ENCODE measurements around the gene TBX19.

DNA sequence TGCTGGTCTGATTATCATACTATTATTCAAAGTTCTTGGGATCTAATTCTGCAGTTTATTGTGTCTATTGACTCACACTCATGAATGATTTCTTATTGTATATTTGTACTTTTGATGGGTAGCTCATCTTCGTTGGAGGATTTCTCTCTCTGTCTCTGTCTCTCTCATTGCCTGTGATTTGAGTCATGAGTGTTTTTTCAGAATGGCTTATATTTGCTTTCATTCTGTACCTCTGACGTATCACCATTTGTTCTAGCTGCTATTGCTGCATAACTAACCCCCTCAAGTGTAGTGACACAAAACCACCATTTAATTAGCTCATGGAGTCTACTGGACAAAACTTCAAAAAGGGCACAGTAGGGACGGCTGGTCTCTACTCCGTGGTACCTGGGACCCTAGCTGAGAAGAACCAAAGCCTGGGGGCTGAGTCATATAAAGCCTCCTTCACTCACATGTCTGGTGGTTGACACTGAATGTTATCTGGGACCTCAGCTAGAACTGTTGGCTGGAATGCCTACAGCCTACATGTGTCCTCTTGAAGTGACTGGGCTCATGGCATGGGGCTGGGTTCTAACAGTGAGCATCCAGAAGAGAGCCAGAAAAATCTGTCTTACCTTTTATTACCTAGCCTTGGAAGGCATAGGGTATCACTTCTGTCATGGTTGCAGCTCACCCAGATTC, 44.2 kb downstream of the TBX19 start:
- no peak for TF ChIP-seq CHD2 (IDR thresholded peaks at IDR 0.05; ENCODE audit: low read length, partially characterized antibody)
- TF ChIP-seq POLR2A (IDR thresholded peaks at IDR 0.05; ENCODE audit: low read length), result no peak
- TF ChIP-seq, protein P1, sequence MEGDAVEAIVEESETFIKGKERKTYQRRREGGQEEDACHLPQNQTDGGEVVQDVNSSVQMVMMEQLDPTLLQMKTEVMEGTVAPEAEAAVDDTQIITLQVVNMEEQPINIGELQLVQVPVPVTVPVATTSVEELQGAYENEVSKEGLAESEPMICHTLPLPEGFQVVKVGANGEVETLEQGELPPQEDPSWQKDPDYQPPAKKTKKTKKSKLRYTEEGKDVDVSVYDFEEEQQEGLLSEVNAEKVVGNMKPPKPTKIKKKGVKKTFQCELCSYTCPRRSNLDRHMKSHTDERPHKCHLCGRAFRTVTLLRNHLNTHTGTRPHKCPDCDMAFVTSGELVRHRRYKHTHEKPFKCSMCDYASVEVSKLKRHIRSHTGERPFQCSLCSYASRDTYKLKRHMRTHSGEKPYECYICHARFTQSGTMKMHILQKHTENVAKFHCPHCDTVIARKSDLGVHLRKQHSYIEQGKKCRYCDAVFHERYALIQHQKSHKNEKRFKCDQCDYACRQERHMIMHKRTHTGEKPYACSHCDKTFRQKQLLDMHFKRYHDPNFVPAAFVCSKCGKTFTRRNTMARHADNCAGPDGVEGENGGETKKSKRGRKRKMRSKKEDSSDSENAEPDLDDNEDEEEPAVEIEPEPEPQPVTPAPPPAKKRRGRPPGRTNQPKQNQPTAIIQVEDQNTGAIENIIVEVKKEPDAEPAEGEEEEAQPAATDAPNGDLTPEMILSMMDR (IDR thresholded peaks at IDR 0.05), result no peak
